ENCODE results near the gene OCIAD1. TPM values are rescaled to one million over a fixed set of nuclear protein-coding genes. Genes with fewer than 3 reads are reported as not detected.
"Not testable (repeated sequence)": the region's sequence is repeated elsewhere in the genome, so short reads cannot be mapped to it uniquely, and the experiment has no call there.

OCIAD1 gene
- total RNA-seq, 2 experiments from 2014 or later, result 76.1 to 136 TPM

- no peaks in the 10 kb centered on the region for H3K9me3 ChIP-seq (ENCODE audit: low read length)
- no TSS peak for BruUV-seq (replicated peaks)
- no peak overlapping the region for H2AFZ ChIP-seq (ENCODE audit: low read length)
- no peak for TF ChIP-seq EZH2phosphoT487 (IDR thresholded peaks at IDR 0.05; ENCODE audit: borderline replicate concordance, low read depth, low read length)
- TF ChIP-seq CTCF (conservative IDR thresholded peaks at IDR 0.05; ENCODE audit: low read length), result no peak
- H3K4me1 ChIP-seq (ENCODE audit: insufficient read depth, low read length, poor library complexity, severe bottlenecking), result peaks cover 21% of the 10 kb centered on the region
- intact Hi-C loops (cut with micrococcal nuclease; ENCODE audit: unreplicated experiment), result no loop called here
- H3K4me3 ChIP-seq (ENCODE audit: low read depth, low read length, poor library complexity, severe bottlenecking), result no peak overlapping the region
- no peaks in the 10 kb centered on the region for H3K36me3 ChIP-seq (ENCODE audit: insufficient read depth, low read length)
- no peak overlapping the region for H3K27ac ChIP-seq (ENCODE audit: low read depth, low read length, poor library complexity, severe bottlenecking)
- H3K4me2 ChIP-seq (ENCODE audit: low read length), result no peak overlapping the region
- ChIA-PET POLR2A (interaction anchor here (0.6 to 1.4 kb wide), 3 partner anchors 16 to 662 kb away, joined by 3 read pairs; no protein-coding TSS in a partner anchor), CTCF (ENCODE audit: unreplicated experiment) (no interaction called here)
- no peak for DNase-seq (ENCODE audit: low spot score)
- H4K20me1 ChIP-seq (ENCODE audit: insufficient read depth, low read length), result no peaks in the 10 kb centered on the region
- H3K9me2 ChIP-seq (ENCODE audit: insufficient read depth, low read length), result no peaks in the 10 kb centered on the region
- no peaks in the 10 kb centered on the region for H3K79me2 ChIP-seq (ENCODE audit: insufficient read depth, low read depth, low read length)
Observed at GRCh38 chr4:48798117-48798516, 32.8 kb upstream of the OCIAD1 start.

GRCh38 chr4:48799157-48799556 is 31.7 kb upstream of the OCIAD1 start:
- no peak overlapping the region for H2AFZ ChIP-seq (ENCODE audit: low read length)
- intact Hi-C loops (cut with micrococcal nuclease; ENCODE audit: unreplicated experiment), result no loop called here
- POLR2A ChIA-PET, result interaction anchor here (0.6 to 1.4 kb wide), 3 partner anchors 11 to 19 kb away, joined by 3 to 5 read pairs (median 3); no protein-coding TSS in a partner anchor

DNA sequence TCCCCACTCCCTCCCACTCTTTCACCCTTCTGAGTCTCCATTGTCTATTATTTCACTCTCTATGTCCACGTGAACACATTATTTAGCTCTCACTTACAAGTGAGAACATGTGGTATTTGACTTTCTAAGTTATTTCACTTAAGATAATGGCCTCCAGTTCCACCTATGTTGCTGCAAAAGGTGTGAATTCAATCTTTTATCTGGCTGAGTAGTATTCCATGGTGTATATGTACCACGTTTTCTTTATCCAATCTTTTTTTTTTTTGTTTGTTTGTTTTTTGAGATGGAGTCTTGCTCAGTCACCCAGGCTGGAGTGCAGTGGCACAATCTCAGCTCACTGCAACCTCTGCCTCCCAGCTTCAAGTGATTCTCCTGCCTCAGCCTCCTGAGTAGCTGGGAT is 30.7 kb upstream of the OCIAD1 start:
- H2AFZ ChIP-seq (ENCODE audit: low read length); H3K36me3 ChIP-seq (ENCODE audit: insufficient read depth, low read length); DNase-seq (ENCODE audit: low spot score); BruUV-seq (replicated peaks); H4K20me1 ChIP-seq (ENCODE audit: insufficient read depth, low read length); H3K4me3 ChIP-seq (ENCODE audit: low read depth, low read length, poor library complexity, severe bottlenecking); H3K9me2 ChIP-seq (ENCODE audit: insufficient read depth, low read length); CTCF ChIA-PET (ENCODE audit: unreplicated experiment); H3K27ac ChIP-seq (ENCODE audit: low read depth, low read length, poor library complexity, severe bottlenecking); H3K9me3 ChIP-seq (ENCODE audit: low read length); H3K79me2 ChIP-seq (ENCODE audit: insufficient read depth, low read depth, low read length); intact Hi-C loops (cut with micrococcal nuclease; ENCODE audit: unreplicated experiment); H3K4me2 ChIP-seq (ENCODE audit: low read length): not testable (repeated sequence)
- H3K4me1 ChIP-seq (ENCODE audit: insufficient read depth, low read length, poor library complexity, severe bottlenecking), result peaks cover 14% of the 10 kb centered on the region
- POLR2A ChIA-PET, result interaction anchor here (0.7 to 1.3 kb wide), 4 partner anchors 9 to 224 kb away, joined by 3 to 5 read pairs (median 4); no protein-coding TSS in a partner anchor

More at GRCh38 chr4:48799157-48799556, 31.7 kb upstream of the OCIAD1 start:
- Histone ChIP-seq H3K4me1 (ENCODE audit: insufficient read depth, low read length, poor library complexity, severe bottlenecking) (peaks cover 21% of the 10 kb centered on the region), H3K9me3 (ENCODE audit: low read length) (no peaks in the 10 kb centered on the region), H3K79me2 (ENCODE audit: insufficient read depth, low read depth, low read length) (no peaks in the 10 kb centered on the region), H4K20me1 (ENCODE audit: insufficient read depth, low read length) (no peaks in the 10 kb centered on the region), H3K27ac (ENCODE audit: low read depth, low read length, poor library complexity, severe bottlenecking) (no peak overlapping the region), H3K9me2 (ENCODE audit: insufficient read depth, low read length) (no peaks in the 10 kb centered on the region), H3K36me3 (ENCODE audit: insufficient read depth, low read length) (no peaks in the 10 kb centered on the region), H3K4me2 (ENCODE audit: low read length) (no peak overlapping the region), H3K4me3 (ENCODE audit: low read depth, low read length, poor library complexity, severe bottlenecking) (no peak overlapping the region)
- TF ChIP-seq CTCF (conservative IDR thresholded peaks at IDR 0.05; ENCODE audit: low read length) (no peak), EZH2phosphoT487 (IDR thresholded peaks at IDR 0.05; ENCODE audit: borderline replicate concordance, low read depth, low read length) (no peak)
- CTCF ChIA-PET (ENCODE audit: unreplicated experiment), result no interaction called here
- BruUV-seq (replicated peaks), result no TSS peak
- DNase-seq (ENCODE audit: low spot score), result no peak
